ENCODE results near the gene PLOD2. TPM values are rescaled to one million over a fixed set of nuclear protein-coding genes. Genes with fewer than 3 reads are reported as not detected.

PLOD2 gene
- total RNA-seq, 4 donors from 2014 or later = 2.0 to 6.5 (median 4.1) TPM

DNA sequence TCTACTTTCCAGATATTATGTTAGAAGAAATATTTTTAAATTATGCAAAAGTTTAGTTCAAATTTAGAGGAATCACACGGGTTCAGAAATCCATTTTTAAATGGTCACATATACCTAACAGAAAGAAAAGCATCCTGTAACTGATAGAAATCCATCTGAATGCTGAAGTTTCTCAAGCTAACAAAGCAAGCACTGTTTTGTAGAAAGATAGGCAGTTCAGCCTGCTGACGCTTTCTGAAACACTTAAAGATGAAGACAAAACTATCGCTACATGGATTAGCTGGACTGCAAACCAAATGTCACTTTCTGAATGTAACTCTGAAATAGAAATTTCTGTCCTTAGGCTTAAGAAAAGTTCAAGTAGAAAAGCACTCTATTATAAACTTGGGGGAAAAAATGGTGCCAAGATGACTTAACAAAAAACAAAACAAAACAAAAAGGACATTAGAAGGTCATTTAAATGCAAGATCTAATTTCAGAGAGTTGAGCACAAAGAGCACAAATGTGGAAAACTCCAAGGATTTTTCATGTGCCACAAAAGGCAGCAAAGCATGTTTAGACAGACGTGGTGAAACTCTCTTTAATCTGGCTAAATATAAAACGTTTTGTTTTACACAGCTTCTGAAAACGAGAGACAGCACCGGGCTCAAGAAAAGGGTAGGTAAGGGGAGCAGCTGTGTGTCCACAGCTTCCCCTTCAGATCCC lies 1.2 kb downstream of the PLOD2 start:
- peak overlapping the region; percentile 80 to 86 (median 84) for H3K27ac ChIP-seq
- DNase-seq (no peak), ATAC-seq (no peak)
- H3K27me3 ChIP-seq = no peaks in the 10 kb centered on the region
- in situ Hi-C loops (cut with MboI; ENCODE audit: low sequenced_read_pairs in 4 of 4) = no loop called here
- TF ChIP-seq CTCF (IDR thresholded peaks at IDR 0.05 in 4 of 5, conservative IDR thresholded peaks at IDR 0.05 in 1 of 5) (no peak), POLR2A (IDR thresholded peaks at IDR 0.05) (peak in 1 of 2 donors; percentile 13)
- H3K4me1 ChIP-seq = peaks cover 13 to 31% of the 10 kb centered on the region in 2 donors
- no peaks in the 10 kb centered on the region for H3K9me3 ChIP-seq
- H3K4me3 ChIP-seq = peak overlapping the region; percentile 69 to 83 (median 75)
- no peaks in the 10 kb centered on the region for H3K36me3 ChIP-seq
- intact Hi-C loops (cut with DNase I; ENCODE audit: low total_unique reads) = no loop called here

- H3K27me3 ChIP-seq = no peaks in the 10 kb centered on the region
- in situ Hi-C loops (cut with MboI; ENCODE audit: low sequenced_read_pairs in 4 of 4) = no loop called here
- H3K36me3 ChIP-seq = no peaks in the 10 kb centered on the region
- peak overlapping the region; percentile 80 to 86 (median 84) for H3K27ac ChIP-seq
- peaks cover 13 to 31% of the 10 kb centered on the region in 2 donors for H3K4me1 ChIP-seq
- H3K4me3 ChIP-seq = peak overlapping the region in 2 of 4 donors; percentile 74 to 76
- intact Hi-C loops (cut with DNase I; ENCODE audit: low total_unique reads) = no loop called here
- ATAC-seq = no peak
- TF ChIP-seq POLR2A (IDR thresholded peaks at IDR 0.05) = no peak
- TF ChIP-seq CTCF (IDR thresholded peaks at IDR 0.05 in 4 of 5, conservative IDR thresholded peaks at IDR 0.05 in 1 of 5) = no peak
- H3K9me3 ChIP-seq = no peaks in the 10 kb centered on the region
- no peak for DNase-seq
Observed at GRCh38 chr3:146159037-146159436, 1.9 kb downstream of the PLOD2 start.

GRCh38 chr3:146157325-146158060 lies 3.5 kb downstream of the PLOD2 start:
- in situ Hi-C loops (cut with MboI; ENCODE audit: low sequenced_read_pairs in 4 of 4) = no loop called here
- no peaks in the 10 kb centered on the region for H3K36me3 ChIP-seq
- H3K4me3 ChIP-seq = peak overlapping the region in 1 of 4 donors; percentile 20
- no peak for TF ChIP-seq CTCF (IDR thresholded peaks at IDR 0.05 in 4 of 5, conservative IDR thresholded peaks at IDR 0.05 in 1 of 5)
- TF ChIP-seq POLR2A (IDR thresholded peaks at IDR 0.05) = no peak
- no peaks in the 10 kb centered on the region for H3K27me3 ChIP-seq
- DNase-seq = no peak
- no peak for ATAC-seq
- peaks cover 13 to 31% of the 10 kb centered on the region in 2 donors for H3K4me1 ChIP-seq
- intact Hi-C loops (cut with DNase I; ENCODE audit: low total_unique reads) = no loop called here
- peak overlapping the region; percentile 80 to 86 (median 84) for H3K27ac ChIP-seq
- no peaks in the 10 kb centered on the region for H3K9me3 ChIP-seq

GRCh38 chr3:146156666-146157314 lies 4.2 kb downstream of the PLOD2 start:
- DNase-seq (no peak), ATAC-seq (no peak)
- in situ Hi-C loops (cut with MboI; ENCODE audit: low sequenced_read_pairs in 4 of 4) (no loop called here), intact Hi-C loops (cut with DNase I; ENCODE audit: low total_unique reads) (no loop called here)
- Histone ChIP-seq H3K4me1 (peaks cover 13 to 26% of the 10 kb centered on the region in 2 donors), H3K4me3 (peak overlapping the region; percentile 20 to 43 (median 28)), H3K36me3 (no peaks in the 10 kb centered on the region), H3K27ac (peak overlapping the region; percentile 80 to 86 (median 84)), H3K9me3 (no peaks in the 10 kb centered on the region), H3K27me3 (no peaks in the 10 kb centered on the region)
- TF ChIP-seq POLR2A (IDR thresholded peaks at IDR 0.05) (no peak), CTCF (IDR thresholded peaks at IDR 0.05 in 4 of 5, conservative IDR thresholded peaks at IDR 0.05 in 1 of 5) (no peak)

Measured in gastrocnemius medialis (tissue), 4 donors.